Esophagus muscularis mucosa (tissue), 4 donors: ENCODE data around the gene BZW1. TPM values are rescaled to one million over a fixed set of nuclear protein-coding genes. Genes with fewer than 3 reads are reported as not detected.
"Not testable (repeated sequence)": the region's sequence is repeated elsewhere in the genome, so short reads cannot be mapped to it uniquely, and the experiment has no call there.

ENCODE experiments used
- DNase-seq: peaks from one replicate; pipeline ENCODE4 v3.0.0-alpha.2; 2017; ENCODE audit errors: extremely low spot score
- H3K27ac ChIP-seq, 4 donors: fragments of 200-600 bp; sonication (generic); replicated peaks in 1 of 4; 1 replicate in 3 of 4; 2 replicates in 1 of 4; pipeline ENCODE4 v1.5.1; 2016 to 2019; ENCODE audit warnings: mild to moderate bottlenecking in 1 of 4
- H3K27me3 ChIP-seq, 4 donors: fragments of 200-600 bp; sonication (generic); one replicate each; pipeline versions ENCODE4 v1.5.1 to v1.6.0; 2016 to 2019
- H3K36me3 ChIP-seq, 4 donors: fragments of 200-600 bp; sonication (generic); one replicate each; pipeline ENCODE4 v1.5.1; 2016 to 2019
- H3K4me1 ChIP-seq, 4 donors: fragments of 200-600 bp; sonication (generic); one replicate each; pipeline ENCODE4 v1.5.1; 2016 to 2019
- H3K4me3 ChIP-seq, 4 donors: fragments of 200-600 bp; sonication (generic); 1 replicate in 2 of 4; 2 replicates in 2 of 4; pipeline ENCODE4 v1.5.1; 2016 to 2019; ENCODE audit warnings: mild to moderate bottlenecking in 4 of 4, moderate library complexity in 1 of 4
- H3K9me3 ChIP-seq, 4 donors: fragments of 200-600 bp; sonication (generic); 1 replicate in 3 of 4; 2 replicates in 1 of 4; pipeline ENCODE4 v1.5.1; 2016 to 2019
- EP300 ChIP-seq: sonication (generic); formaldehyde crosslinking; IDR thresholded peaks from one replicate; pipeline ENCODE4 v1.6.1; 2017; ENCODE audit warnings: antibody characterized with exemption
- POLR2A ChIP-seq: fragments of 450-650 bp; IDR thresholded peaks from one replicate; pipeline ENCODE4 v1.6.1; 2017; ENCODE audit warnings: antibody characterized with exemption, moderate library complexity, mild to moderate bottlenecking, low read depth
- POLR2AphosphoS5 ChIP-seq, 2 donors: sonication (generic); formaldehyde crosslinking; IDR thresholded peaks; one replicate each; pipeline ENCODE4 v1.6.1; 2017; ENCODE audit warnings: antibody characterized with exemption in 2 of 2
- WGBS: methylation state at CpG from one replicate; pipeline ENCODE4 v1.1.5; 2018; 5-methylcytosine and 5-hydroxymethylcytosine counted together
- intact Hi-C: fragments of 100-400 bp; cut with DNase I; formaldehyde crosslinking; loops from one replicate; pipeline ENCODE4 v1.15.1; 2023
- total RNA-seq, 4 donors: library from RNA; depleted of rRNA; stranded (reverse); fragments of >200 nt; gene quantifications; one replicate each; pipeline versions ENCODE4 v1.1.0 to v1.2.1, GENCODE V29; 2016
- TF ChIP-seq, protein P1 (sequence below), 3 experiments: fragments of 200-600 bp in 2 of 3; fragments of 450-650 bp in 1 of 3; sonication (generic) in 2 of 3; IDR thresholded peaks; one replicate each; pipeline ENCODE4 v1.5.1; 2017 to 2019; ENCODE audit warnings: antibody characterized with exemption in 3 of 3, mild to moderate bottlenecking in 2 of 3, moderate library complexity in 1 of 3

The BZW1 gene
- total RNA-seq, 4 donors from 2014 or later: 262 to 444 (median 376) TPM

DNA sequence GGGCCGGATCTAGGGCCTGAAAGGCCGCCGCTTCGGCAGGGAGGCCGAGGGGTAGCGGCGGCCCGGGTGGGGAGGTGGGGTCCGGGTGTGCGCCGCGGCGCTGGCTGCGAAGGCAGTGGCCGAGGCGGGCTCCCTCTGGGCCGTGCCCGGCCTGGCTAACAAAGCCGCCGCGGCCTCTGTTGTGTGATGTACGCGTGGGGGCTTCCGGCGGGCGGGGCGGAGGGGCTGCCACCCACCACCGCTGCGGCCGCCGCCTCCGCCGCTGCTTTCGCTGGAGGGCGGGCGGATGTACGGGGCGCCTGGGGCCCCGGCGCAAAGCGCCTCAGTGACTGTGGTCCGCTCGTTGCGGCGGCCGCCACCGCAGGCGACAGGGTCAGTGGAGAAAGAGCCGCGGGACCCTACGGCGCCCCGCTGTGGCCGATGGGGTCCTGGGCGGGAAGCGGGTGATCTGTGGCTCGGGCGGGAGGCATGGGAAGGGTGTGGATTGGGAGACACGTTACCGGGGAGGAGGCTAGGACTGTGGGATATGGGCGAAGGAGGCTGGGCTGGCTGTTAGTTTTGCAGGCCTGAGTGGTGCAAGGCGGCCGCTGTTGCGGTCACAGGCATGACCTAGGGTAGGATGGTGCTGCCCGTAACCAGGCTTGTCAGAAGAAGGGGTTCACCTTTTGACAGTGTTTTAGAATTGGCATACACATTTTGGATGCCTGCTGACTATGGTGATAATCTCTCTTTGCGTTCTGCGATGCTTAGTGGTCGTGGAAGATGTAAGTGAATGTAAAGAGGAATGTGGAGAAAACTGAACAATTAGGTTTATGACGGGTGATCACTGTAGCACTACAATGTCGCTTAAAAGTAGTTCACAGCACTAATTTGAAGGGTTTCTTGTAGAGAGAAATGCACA lies 662 bp downstream of the BZW1 start:
- under 1% methylated on average over 11 of the region's 70 CpGs for WGBS
- no peaks in the 10 kb centered on the region for H3K9me3 ChIP-seq
- H3K27ac ChIP-seq: peak overlapping the region; percentile 98 to 100 (median 99)
- no peaks in the 10 kb centered on the region for H3K27me3 ChIP-seq
- peak; percentile 93 for DNase-seq
- TF ChIP-seq POLR2AphosphoS5 (IDR thresholded peaks at IDR 0.05): peak in 1 of 2 donors; percentile 70
- TF ChIP-seq, protein P1, sequence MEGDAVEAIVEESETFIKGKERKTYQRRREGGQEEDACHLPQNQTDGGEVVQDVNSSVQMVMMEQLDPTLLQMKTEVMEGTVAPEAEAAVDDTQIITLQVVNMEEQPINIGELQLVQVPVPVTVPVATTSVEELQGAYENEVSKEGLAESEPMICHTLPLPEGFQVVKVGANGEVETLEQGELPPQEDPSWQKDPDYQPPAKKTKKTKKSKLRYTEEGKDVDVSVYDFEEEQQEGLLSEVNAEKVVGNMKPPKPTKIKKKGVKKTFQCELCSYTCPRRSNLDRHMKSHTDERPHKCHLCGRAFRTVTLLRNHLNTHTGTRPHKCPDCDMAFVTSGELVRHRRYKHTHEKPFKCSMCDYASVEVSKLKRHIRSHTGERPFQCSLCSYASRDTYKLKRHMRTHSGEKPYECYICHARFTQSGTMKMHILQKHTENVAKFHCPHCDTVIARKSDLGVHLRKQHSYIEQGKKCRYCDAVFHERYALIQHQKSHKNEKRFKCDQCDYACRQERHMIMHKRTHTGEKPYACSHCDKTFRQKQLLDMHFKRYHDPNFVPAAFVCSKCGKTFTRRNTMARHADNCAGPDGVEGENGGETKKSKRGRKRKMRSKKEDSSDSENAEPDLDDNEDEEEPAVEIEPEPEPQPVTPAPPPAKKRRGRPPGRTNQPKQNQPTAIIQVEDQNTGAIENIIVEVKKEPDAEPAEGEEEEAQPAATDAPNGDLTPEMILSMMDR (IDR thresholded peaks at IDR 0.05): peak; percentile 50 to 62 (median 55)
- TF ChIP-seq EP300: no peak
- TF ChIP-seq POLR2A: peak; percentile 48
- peaks cover 26 to 63% (median 59%) of the 10 kb centered on the region in 4 donors for H3K4me1 ChIP-seq
- peak overlapping the region; percentile 80 to 100 (median 90) for H3K4me3 ChIP-seq
- peaks cover 19 to 43% (median 28%) of the 10 kb centered on the region in 4 donors for H3K36me3 ChIP-seq
- intact Hi-C loops: loop anchor here (5.0 kb wide), 1 partner anchor 50 kb away; the partner anchor contains the start of gene CLK1

DNA sequence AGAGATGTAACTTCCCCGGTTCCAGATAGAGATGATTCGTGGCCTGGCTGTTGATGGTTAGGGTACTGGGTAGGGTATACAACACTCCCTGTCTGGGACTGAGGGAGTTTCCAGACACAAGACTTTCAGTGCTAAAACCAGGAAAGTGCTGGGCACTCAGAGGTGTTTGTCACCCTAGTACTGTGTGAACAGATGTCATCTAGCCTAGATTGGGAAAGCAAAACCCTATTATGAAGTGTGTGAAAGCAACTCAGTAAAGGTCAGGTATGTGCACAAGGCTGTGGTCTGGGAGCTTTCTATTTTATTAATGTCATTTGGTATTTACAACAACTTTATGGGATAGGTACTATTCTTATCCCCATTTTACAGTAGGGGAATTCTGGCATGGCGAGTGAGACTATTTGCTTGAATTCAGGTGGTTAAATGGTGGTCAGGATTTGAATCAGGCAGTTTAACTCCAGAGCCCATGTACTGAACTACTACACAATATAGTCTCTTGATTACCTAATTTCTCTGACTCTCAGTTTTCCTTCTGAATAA lies 2.6 kb downstream of the BZW1 start:
- no peak for DNase-seq
- Histone ChIP-seq H3K36me3 (peaks cover 38 to 63% (median 48%) of the 10 kb centered on the region in 4 donors), H3K27me3 (no peaks in the 10 kb centered on the region), H3K9me3 (no peaks in the 10 kb centered on the region), H3K4me1 (peaks cover 26 to 70% (median 67%) of the 10 kb centered on the region in 4 donors), H3K4me3 (peak overlapping the region; percentile 80 to 100 (median 90)), H3K27ac (peak overlapping the region; percentile 98 to 100 (median 99))
- WGBS: 69% methylated on average over 3 of the region's 3 CpGs
- TF ChIP-seq, protein P1 (IDR thresholded peaks at IDR 0.05): no peak
- TF ChIP-seq POLR2A: no peak
- no peak for TF ChIP-seq EP300
- intact Hi-C loops: loop anchor here (5.0 kb wide), 1 partner anchor 48 kb away; the partner anchor contains the start of gene CLK1

DNA sequence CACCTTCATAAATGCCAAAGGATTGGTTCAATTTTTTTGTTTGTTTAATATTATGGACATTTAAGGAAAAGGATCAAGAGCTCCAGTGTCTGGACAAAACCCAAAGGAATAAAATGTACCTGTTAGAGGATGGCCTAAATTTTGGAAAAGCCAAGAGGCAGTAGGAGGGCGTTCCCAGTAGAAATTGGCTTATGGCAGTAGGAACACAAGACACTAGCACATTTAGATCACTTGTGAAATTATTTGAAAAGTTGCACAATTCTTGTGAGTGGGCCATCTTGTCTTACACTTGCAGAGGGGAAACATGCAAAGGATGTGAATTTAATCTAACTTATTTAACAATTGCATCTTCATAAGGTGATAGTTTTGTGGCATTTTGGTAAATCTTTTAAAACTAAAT lies 3.2 kb downstream of the BZW1 start:
- peak overlapping the region; percentile 98 to 100 (median 99) for H3K27ac ChIP-seq
- H3K4me1 ChIP-seq: peaks cover 26 to 69% (median 67%) of the 10 kb centered on the region in 4 donors
- H3K27me3 ChIP-seq: no peaks in the 10 kb centered on the region
- H3K4me3 ChIP-seq: peak overlapping the region in 3 of 4 donors; percentile 5 to 80 (median 21)
- no peak for DNase-seq
- intact Hi-C loops: loop anchor here (5.0 kb wide), 1 partner anchor 47 kb away; the partner anchor contains the start of gene CLK1
- H3K9me3 ChIP-seq: no peaks in the 10 kb centered on the region
- TF ChIP-seq EP300: no peak
- TF ChIP-seq POLR2AphosphoS5 (IDR thresholded peaks at IDR 0.05): peak; percentile 71 to 73
- no peak for TF ChIP-seq POLR2A
- peaks cover 44 to 69% (median 54%) of the 10 kb centered on the region in 4 donors for H3K36me3 ChIP-seq
- WGBS: 73% methylated on average over 1 of the region's 1 CpG

DNA sequence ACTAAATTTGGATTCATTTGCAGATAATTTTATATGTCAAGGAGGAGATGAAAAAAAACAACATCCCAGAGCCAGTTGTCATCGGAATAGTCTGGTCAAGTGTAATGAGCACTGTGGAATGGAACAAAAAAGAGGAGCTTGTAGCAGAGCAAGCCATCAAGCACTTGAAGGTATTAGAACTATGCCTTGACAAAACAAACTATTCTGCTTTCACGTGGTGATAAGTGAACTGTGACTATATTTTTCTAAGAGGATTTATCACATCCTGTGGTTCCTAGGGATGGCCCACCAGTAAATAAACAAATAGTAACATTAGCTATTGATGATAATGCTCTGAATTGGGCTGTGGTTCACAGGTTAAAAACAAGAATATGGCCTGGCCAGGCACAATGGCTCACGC lies 7.0 kb downstream of the BZW1 start:
- H3K27ac ChIP-seq: peak overlapping the region in 2 of 4 donors; percentile 4 to 5
- peaks cover 11 to 45% (median 43%) of the 10 kb centered on the region in 4 donors for H3K4me1 ChIP-seq
- WGBS: 68% methylated on average over 3 of the region's 3 CpGs
- H3K36me3 ChIP-seq: peaks cover 64 to 84% (median 73%) of the 10 kb centered on the region in 4 donors
- H3K27me3 ChIP-seq, intact Hi-C loops, H3K4me3 ChIP-seq, H3K9me3 ChIP-seq: not testable (repeated sequence)
- peak; percentile 14 for DNase-seq

DNA sequence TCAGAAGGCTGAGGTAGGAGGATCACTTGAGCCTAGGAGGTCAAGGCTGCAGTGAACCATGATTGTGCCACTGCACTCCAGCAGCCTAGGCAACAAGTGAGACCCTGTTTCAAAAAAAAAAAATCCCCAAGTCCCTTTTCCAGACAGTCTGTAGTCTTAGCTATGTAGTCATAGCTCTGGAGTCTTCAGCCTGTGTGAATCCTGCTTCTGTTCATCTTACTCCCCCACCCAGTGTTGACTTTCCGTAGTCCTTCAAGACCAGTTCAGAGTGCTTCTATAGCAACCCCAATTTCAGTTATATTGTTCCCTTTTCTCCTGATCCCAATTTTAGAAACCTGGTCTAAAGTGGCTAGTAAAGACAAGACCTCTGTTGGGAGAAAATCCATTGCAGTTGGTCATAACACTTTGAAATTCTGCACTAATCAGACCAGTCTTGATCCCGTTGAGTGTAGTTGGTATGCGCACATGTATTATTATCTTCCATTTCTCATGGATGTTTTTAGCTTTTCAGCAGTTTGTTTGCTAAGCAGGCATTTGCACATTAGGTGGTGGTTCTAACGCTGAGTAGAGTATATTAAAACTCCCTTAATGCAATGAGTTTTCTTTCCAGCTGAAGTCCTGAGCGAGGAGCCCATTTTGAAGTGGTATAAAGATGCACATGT lies 9.0 kb downstream of the BZW1 start:
- peak; percentile 4 for DNase-seq
- no peak overlapping the region for H3K4me3 ChIP-seq
- H3K27me3 ChIP-seq: no peaks in the 10 kb centered on the region
- intact Hi-C loops: no loop called here
- peaks cover 0 to 27% (median 23%) of the 10 kb centered on the region in 4 donors for H3K4me1 ChIP-seq
- H3K9me3 ChIP-seq: no peaks in the 10 kb centered on the region
- no peak overlapping the region for H3K27ac ChIP-seq
- 95% methylated on average over 5 of the region's 5 CpGs for WGBS
- TF ChIP-seq POLR2AphosphoS5 (IDR thresholded peaks at IDR 0.05): no peak
- TF ChIP-seq, protein P1 (IDR thresholded peaks at IDR 0.05): no peak
- no peak for TF ChIP-seq EP300
- TF ChIP-seq POLR2A: no peak
- H3K36me3 ChIP-seq: peaks cover 62 to 81% (median 70%) of the 10 kb centered on the region in 4 donors
